ENCODE data around the gene VPS51.

- TF ChIP-seq CTCF (IDR thresholded peaks at IDR 0.05; ENCODE audit: low read depth, low read length) (no peak), EZH2phosphoT487 (IDR thresholded peaks at IDR 0.05; ENCODE audit: low read depth) (no peak)
These were observed 28.6 kb downstream of the VPS51 start for GRCh38 chr11:65124480-65125196.

Data from OCI-LY3 (cell line).